SK-N-SH (cell line): ENCODE results near the gene MAP4K4. TPM values are rescaled to one million over a fixed set of nuclear protein-coding genes. Genes with fewer than 3 reads are reported as not detected.

Source experiments
- CTCF ChIA-PET: fragments of 300-600, 350-600 bp; formaldehyde crosslinking; extraction: SDS; loops from one replicate; lab custom pipeline; 2021; lab: Yijun Ruan, JAX
- POLR2A ChIA-PET: fragments of 350-600 bp; sonication (Branson Sonifier 250); formaldehyde crosslinking; extraction: SDS; loops from one replicate; lab custom pipeline; 2020; ENCODE audit warnings: antibody characterized with exemption, inconsistent platforms; lab: Yijun Ruan, JAX
- DNase-seq: peaks from one replicate; pipeline ENCODE4 v3.0.0; 2012
- H2AFZ ChIP-seq: fragments of 200-600 bp; sonication (generic); 2 replicates; pipeline ENCODE4 v1.8.1; 2016; ENCODE audit warnings: antibody characterized with exemption, mild to moderate bottlenecking, low read depth
- H3F3A ChIP-seq: fragments of 200-600 bp; sonication (generic); replicated peaks from 2 replicates; pipeline ENCODE3; 2016; ENCODE audit warnings: antibody characterized with exemption, mild to moderate bottlenecking; ENCODE audit not compliant: insufficient read depth
- H3K27ac ChIP-seq, 2 experiments: fragments of 200-500 bp in 1 of 2; fragments of 200-600 bp in 1 of 2; sonication (Bioruptor generic) in 1 of 2; sonication (generic), shearing (Covaris generic) in 1 of 2; 2 replicates each; pipeline versions ENCODE4 v1.5.1 to v1.6.1; 2014 to 2016; ENCODE audit warnings: low read depth in 2 of 2, inconsistent platforms in 1 of 2, low read length in 1 of 2, mild to moderate bottlenecking in 1 of 2, mixed read lengths in 1 of 2
- H3K27me3 ChIP-seq: fragments of 200-600 bp; sonication (generic), shearing (Covaris generic); 2 replicates; pipeline ENCODE4 v1.6.1; 2016; ENCODE audit warnings: mixed run types; ENCODE audit not compliant: insufficient read depth
- H3K36me3 ChIP-seq, 2 experiments: fragments of 200-500 bp in 1 of 2; fragments of 200-600 bp in 1 of 2; sonication (Bioruptor generic) in 1 of 2; sonication (generic) in 1 of 2; replicated peaks in 1 of 2; 2 replicates each; pipeline versions ENCODE3 to v1.5.1; 2014 to 2016; ENCODE audit warnings: low read length in 1 of 2, mild to moderate bottlenecking in 1 of 2; ENCODE audit not compliant: insufficient read depth in 2 of 2, control insufficient read depth in 1 of 2
- H3K4me1 ChIP-seq, 2 experiments: fragments of 200-500 bp in 1 of 2; fragments of 200-600 bp in 1 of 2; sonication (Bioruptor generic) in 1 of 2; sonication (generic), shearing (Covaris generic) in 1 of 2; 2 replicates each; pipeline versions ENCODE4 v1.5.1 to v1.6.1; 2014 to 2016; ENCODE audit warnings: low read depth in 1 of 2, low read length in 1 of 2, mixed run types in 1 of 2; ENCODE audit not compliant: insufficient read depth in 2 of 2, control insufficient read depth in 1 of 2
- H3K4me2 ChIP-seq: fragments of 200-600 bp; sonication (generic), shearing (Covaris generic); 2 replicates; pipeline ENCODE4 v1.6.1; 2017; ENCODE audit warnings: mixed run types
- H3K4me3 ChIP-seq, 2 experiments: fragments of 200-500 bp in 1 of 2; fragments of 200-600 bp in 1 of 2; sonication (Bioruptor generic) in 1 of 2; sonication (generic), shearing (Covaris generic) in 1 of 2; 2 replicates each; pipeline versions ENCODE4 v1.5.1 to v1.8.1; 2014 to 2016; ENCODE audit warnings: low read depth in 2 of 2, inconsistent platforms in 1 of 2, low read length in 1 of 2, mild to moderate bottlenecking in 1 of 2, mixed read lengths in 1 of 2, moderate library complexity in 1 of 2
- H3K79me2 ChIP-seq: fragments of 200-600 bp; sonication (generic); 2 replicates; pipeline ENCODE4 v1.8.1; 2017; ENCODE audit warnings: mild to moderate bottlenecking; ENCODE audit not compliant: insufficient read depth
- H3K9ac ChIP-seq: fragments of 200-600 bp; sonication (generic); 2 replicates; pipeline ENCODE4 v1.6.1; 2017; ENCODE audit warnings: mixed run types
- H3K9me2 ChIP-seq: fragments of 200-600 bp; sonication (generic); 2 replicates; pipeline ENCODE4 v1.6.1; 2017; ENCODE audit warnings: mixed run types
- H3K9me3 ChIP-seq: fragments of 200-600 bp; sonication (generic); 2 replicates; pipeline ENCODE4 v1.6.1; 2017; ENCODE audit warnings: mixed run types, mild to moderate bottlenecking, moderate library complexity
- H4K20me1 ChIP-seq: fragments of 200-600 bp; sonication (generic); 2 replicates; pipeline ENCODE4 v1.6.1; 2017; ENCODE audit warnings: mild to moderate bottlenecking, mixed run types; ENCODE audit not compliant: insufficient read depth
- CHD2 ChIP-seq: fragments of 150-350 bp; IDR thresholded peaks from 2 replicates; pipeline ENCODE4 v1.6.1; 2018; ENCODE audit warnings: low read length; ENCODE audit not compliant: partially characterized antibody
- EP300 ChIP-seq, 2 experiments: IDR thresholded peaks; 2 replicates each; pipeline versions ENCODE4 v1.4.0 to v1.6.1; 2012; ENCODE audit warnings: borderline replicate concordance in 1 of 2, low read depth in 1 of 2, low read length in 1 of 2
- GATA2 ChIP-seq: sonication (generic); formaldehyde crosslinking; IDR thresholded peaks from 2 replicates; pipeline ENCODE4 v1.5.0; 2020; ENCODE audit warnings: mild to moderate bottlenecking, missing genetic modification reagents
- MEF2A ChIP-seq: IDR thresholded peaks from 2 replicates; pipeline ENCODE4 v1.4.0; 2012; ENCODE audit warnings: low read depth, borderline replicate concordance
- MXI1 ChIP-seq: IDR thresholded peaks from 2 replicates; pipeline ENCODE4 v1.6.1; 2012; ENCODE audit warnings: mild to moderate bottlenecking, low read depth, low read length, improper control_type of control experiment
- NRF1 ChIP-seq: IDR thresholded peaks from 2 replicates; pipeline ENCODE4 v1.6.1; 2012; ENCODE audit warnings: low read depth, mild to moderate bottlenecking, low read length
- POLR2AphosphoS5 ChIP-seq: IDR thresholded peaks from 2 replicates; pipeline ENCODE4 v1.6.1; 2012; ENCODE audit warnings: low read depth, low read length
- RAD21 ChIP-seq: IDR thresholded peaks from 2 replicates; pipeline ENCODE4 v1.6.1; 2012; ENCODE audit warnings: mild to moderate bottlenecking, low read length
- RFX5 ChIP-seq: IDR thresholded peaks from 2 replicates; pipeline ENCODE4 v1.6.1; 2012; ENCODE audit warnings: mild to moderate bottlenecking, improper control_type of control experiment, low read length
- SIN3A ChIP-seq: IDR thresholded peaks from 2 replicates; pipeline ENCODE4 v1.6.1; 2012; ENCODE audit warnings: low read depth, mild to moderate bottlenecking, low read length, moderate library complexity, borderline replicate concordance
- TAF1 ChIP-seq: IDR thresholded peaks from 2 replicates; pipeline ENCODE4 v1.6.1; 2012; ENCODE audit warnings: low read depth, mild to moderate bottlenecking, low read length, moderate library complexity, borderline replicate concordance
- TCF12 ChIP-seq: IDR thresholded peaks from 2 replicates; pipeline ENCODE4 v1.4.0; 2012
- YY1 ChIP-seq: IDR thresholded peaks from 2 replicates; pipeline ENCODE4 v1.4.0; 2012; ENCODE audit warnings: low read depth, mild to moderate bottlenecking
- WGBS: methylation state at CpG from one replicate; pipeline ENCODE4 v1.1.6; 2017; ENCODE audit warnings: low lambda C conversion rate; 5-methylcytosine and 5-hydroxymethylcytosine counted together
- polyA plus RNA-seq, 3 experiments: library from polyadenylated mRNA; depleted of rRNA; stranded (reverse); fragments of >200 nt; gene quantifications; 2 replicates each; pipeline ENCODE4 v1.2.3, GENCODE V29; 2012
- TF ChIP-seq, protein P1 (sequence below): fragments of 200-600 bp; sonication (generic); IDR thresholded peaks from 2 replicates; pipeline ENCODE4 v1.6.1; 2017; ENCODE audit warnings: antibody characterized with exemption, mild to moderate bottlenecking, moderate library complexity
- TF ChIP-seq, protein P2 (sequence below): fragments of 150-350 bp; IDR thresholded peaks from 2 replicates; pipeline ENCODE4 v1.6.1; 2017; ENCODE audit warnings: antibody characterized with exemption, low read length, low read depth, borderline replicate concordance
- TF ChIP-seq, protein P3 (sequence below): IDR thresholded peaks from 2 replicates; pipeline ENCODE4 v1.4.0; 2012; ENCODE audit warnings: low read depth, borderline replicate concordance
- TF ChIP-seq, protein P4 (sequence below): IDR thresholded peaks from 2 replicates; pipeline ENCODE4 v1.4.0; 2012; ENCODE audit warnings: low read depth, borderline replicate concordance
- TF ChIP-seq, protein P5 (sequence below): IDR thresholded peaks from 2 replicates; pipeline ENCODE4; 2012

MAP4K4 gene
- polyA plus RNA-seq, 1 of the 3 experiments (the other 2 are of a cell fraction): 72.9 TPM

DNA sequence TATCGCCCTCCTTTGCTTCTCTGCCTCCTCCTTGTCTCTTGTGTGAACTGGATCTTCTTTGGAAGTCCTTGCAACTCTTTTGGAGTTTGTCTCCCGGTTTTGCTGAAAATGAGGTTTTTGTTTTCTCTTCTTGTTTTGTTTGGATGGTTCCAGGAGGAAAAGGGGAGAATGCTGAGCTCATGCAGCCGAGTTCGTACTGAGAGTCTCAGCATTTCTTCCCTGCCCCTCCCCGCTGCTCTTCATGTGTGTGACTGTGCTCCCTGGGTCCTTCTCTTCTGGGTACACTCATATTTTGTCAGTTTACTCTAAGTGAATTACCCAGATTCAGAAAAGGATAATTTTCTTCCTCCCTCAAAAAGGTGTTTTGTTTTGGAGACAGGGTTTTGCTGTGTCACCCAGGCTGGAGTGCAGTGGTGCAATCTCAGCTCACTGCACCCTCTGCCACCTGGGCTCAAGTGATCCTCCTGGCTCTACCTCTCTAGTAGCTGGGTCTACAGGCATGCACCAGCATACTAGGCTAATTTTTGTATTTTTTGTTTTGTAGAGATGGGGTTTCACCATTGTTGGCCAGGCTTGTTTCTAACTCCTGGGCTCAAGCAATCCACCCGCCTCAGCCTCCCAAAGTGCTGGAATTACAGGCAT lies 151.4 kb downstream of the MAP4K4 start:
- Histone ChIP-seq H3K27me3 (no peaks in the 10 kb centered on the region), H3K36me3 (peaks cover 65 to 80% of the 10 kb centered on the region in 2 experiments), H3K4me2 (no peak overlapping the region), H3K4me3 (no peak overlapping the region), H3F3A (peaks cover 18% of the 10 kb centered on the region)
- DNase-seq: no peak
- WGBS: 89% methylated on average over 6 of the region's 6 CpGs
- TF ChIP-seq EP300 (IDR thresholded peaks at IDR 0.05; ENCODE audit: borderline replicate concordance in 1 of 2, low read depth in 1 of 2, low read length in 1 of 2) (no peak), MEF2A (no peak), POLR2AphosphoS5 (no peak), TAF1 (no peak)
- TF ChIP-seq, protein P1, sequence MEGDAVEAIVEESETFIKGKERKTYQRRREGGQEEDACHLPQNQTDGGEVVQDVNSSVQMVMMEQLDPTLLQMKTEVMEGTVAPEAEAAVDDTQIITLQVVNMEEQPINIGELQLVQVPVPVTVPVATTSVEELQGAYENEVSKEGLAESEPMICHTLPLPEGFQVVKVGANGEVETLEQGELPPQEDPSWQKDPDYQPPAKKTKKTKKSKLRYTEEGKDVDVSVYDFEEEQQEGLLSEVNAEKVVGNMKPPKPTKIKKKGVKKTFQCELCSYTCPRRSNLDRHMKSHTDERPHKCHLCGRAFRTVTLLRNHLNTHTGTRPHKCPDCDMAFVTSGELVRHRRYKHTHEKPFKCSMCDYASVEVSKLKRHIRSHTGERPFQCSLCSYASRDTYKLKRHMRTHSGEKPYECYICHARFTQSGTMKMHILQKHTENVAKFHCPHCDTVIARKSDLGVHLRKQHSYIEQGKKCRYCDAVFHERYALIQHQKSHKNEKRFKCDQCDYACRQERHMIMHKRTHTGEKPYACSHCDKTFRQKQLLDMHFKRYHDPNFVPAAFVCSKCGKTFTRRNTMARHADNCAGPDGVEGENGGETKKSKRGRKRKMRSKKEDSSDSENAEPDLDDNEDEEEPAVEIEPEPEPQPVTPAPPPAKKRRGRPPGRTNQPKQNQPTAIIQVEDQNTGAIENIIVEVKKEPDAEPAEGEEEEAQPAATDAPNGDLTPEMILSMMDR: no peak
- TF ChIP-seq, all 33 proteins: peak for 0
- no peak overlapping the region for H2AFZ ChIP-seq
- no peaks in the 10 kb centered on the region for H3K9me2 ChIP-seq
- no peaks in the 10 kb centered on the region for H3K9me3 ChIP-seq
- CTCF ChIA-PET: interaction anchor here (0.7 to 4.1 kb wide), 2 partner anchors 17 to 35 kb away, joined by 3 to 20 read pairs; no protein-coding TSS in a partner anchor
- peaks cover 3% of the 10 kb centered on the region in 2 experiments; a peak in 1 of 4 replicates for H3K4me1 ChIP-seq
- no peak overlapping the region for H3K27ac ChIP-seq
- peaks cover 22% of the 10 kb centered on the region for H4K20me1 ChIP-seq
- H3K79me2 ChIP-seq: peaks cover 64% of the 10 kb centered on the region
- no peak overlapping the region for H3K9ac ChIP-seq
- POLR2A ChIA-PET: no interaction called here

DNA sequence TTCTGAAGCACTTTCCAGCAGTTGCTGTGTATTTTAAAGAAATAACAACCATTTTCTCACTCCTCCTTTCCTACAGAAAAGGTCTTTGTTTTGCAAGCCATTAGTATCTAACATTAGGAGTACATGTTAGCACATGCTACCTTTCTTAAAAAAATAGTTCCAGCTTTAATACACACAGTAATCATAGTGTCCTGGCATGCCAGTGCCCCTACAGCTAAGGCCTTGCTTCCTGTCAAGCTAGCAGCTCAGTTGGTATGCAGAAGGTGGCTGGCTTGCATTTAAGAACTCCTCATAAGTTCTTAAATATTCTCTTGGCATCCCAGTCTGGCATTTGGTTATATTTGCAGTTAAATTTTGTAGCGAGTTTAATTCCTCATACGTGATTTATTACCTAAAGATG lies 152.9 kb downstream of the MAP4K4 start:
- CTCF ChIA-PET: interaction anchor here (0.8 to 4.1 kb wide), 2 partner anchors 19 to 154 kb away, joined by 3 to 20 read pairs; no protein-coding TSS in a partner anchor
- 97% methylated on average over 2 of the region's 2 CpGs for WGBS

More for the DNA sequence above, 152.9 kb downstream of the MAP4K4 start:
- H3K9ac ChIP-seq: no peak overlapping the region
- H3K9me3 ChIP-seq: no peaks in the 10 kb centered on the region
- no peaks in the 10 kb centered on the region for H3K9me2 ChIP-seq
- TF ChIP-seq TAF1 (no peak), TCF12 (no peak), RFX5 (no peak), RAD21 (no peak), GATA2 (CRISPR knock-in tag) (no peak), MEF2A (no peak), POLR2AphosphoS5 (no peak), CHD2 (no peak), YY1 (no peak), MXI1 (no peak), NRF1 (no peak), SIN3A (no peak), EP300 (IDR thresholded peaks at IDR 0.05; ENCODE audit: borderline replicate concordance in 1 of 2, low read depth in 1 of 2, low read length in 1 of 2) (no peak)
- TF ChIP-seq, protein P2, sequence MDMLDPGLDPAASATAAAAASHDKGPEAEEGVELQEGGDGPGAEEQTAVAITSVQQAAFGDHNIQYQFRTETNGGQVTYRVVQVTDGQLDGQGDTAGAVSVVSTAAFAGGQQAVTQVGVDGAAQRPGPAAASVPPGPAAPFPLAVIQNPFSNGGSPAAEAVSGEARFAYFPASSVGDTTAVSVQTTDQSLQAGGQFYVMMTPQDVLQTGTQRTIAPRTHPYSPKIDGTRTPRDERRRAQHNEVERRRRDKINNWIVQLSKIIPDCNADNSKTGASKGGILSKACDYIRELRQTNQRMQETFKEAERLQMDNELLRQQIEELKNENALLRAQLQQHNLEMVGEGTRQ: no peak
- TF ChIP-seq, protein P3, sequence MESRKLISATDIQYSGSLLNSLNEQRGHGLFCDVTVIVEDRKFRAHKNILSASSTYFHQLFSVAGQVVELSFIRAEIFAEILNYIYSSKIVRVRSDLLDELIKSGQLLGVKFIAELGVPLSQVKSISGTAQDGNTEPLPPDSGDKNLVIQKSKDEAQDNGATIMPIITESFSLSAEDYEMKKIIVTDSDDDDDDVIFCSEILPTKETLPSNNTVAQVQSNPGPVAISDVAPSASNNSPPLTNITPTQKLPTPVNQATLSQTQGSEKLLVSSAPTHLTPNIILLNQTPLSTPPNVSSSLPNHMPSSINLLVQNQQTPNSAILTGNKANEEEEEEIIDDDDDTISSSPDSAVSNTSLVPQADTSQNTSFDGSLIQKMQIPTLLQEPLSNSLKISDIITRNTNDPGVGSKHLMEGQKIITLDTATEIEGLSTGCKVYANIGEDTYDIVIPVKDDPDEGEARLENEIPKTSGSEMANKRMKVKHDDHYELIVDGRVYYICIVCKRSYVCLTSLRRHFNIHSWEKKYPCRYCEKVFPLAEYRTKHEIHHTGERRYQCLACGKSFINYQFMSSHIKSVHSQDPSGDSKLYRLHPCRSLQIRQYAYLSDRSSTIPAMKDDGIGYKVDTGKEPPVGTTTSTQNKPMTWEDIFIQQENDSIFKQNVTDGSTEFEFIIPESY: no peak
- TF ChIP-seq, protein P4, sequence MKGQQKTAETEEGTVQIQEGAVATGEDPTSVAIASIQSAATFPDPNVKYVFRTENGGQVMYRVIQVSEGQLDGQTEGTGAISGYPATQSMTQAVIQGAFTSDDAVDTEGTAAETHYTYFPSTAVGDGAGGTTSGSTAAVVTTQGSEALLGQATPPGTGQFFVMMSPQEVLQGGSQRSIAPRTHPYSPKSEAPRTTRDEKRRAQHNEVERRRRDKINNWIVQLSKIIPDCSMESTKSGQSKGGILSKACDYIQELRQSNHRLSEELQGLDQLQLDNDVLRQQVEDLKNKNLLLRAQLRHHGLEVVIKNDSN: no peak
- TF ChIP-seq, protein P5, sequence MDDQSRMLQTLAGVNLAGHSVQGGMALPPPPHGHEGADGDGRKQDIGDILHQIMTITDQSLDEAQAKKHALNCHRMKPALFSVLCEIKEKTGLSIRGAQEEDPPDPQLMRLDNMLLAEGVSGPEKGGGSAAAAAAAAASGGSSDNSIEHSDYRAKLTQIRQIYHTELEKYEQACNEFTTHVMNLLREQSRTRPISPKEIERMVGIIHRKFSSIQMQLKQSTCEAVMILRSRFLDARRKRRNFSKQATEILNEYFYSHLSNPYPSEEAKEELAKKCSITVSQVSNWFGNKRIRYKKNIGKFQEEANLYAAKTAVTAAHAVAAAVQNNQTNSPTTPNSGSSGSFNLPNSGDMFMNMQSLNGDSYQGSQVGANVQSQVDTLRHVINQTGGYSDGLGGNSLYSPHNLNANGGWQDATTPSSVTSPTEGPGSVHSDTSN: no peak
- no peak overlapping the region for H3K4me2 ChIP-seq
- peak overlapping the region in 1 of 2 experiments; percentile 4; a peak in 1 of 4 replicates for H3K27ac ChIP-seq
- peaks cover 0 to 3% of the 10 kb centered on the region in 2 experiments; a peak in 1 of 4 replicates for H3K4me1 ChIP-seq
- POLR2A ChIA-PET: no interaction called here
- H3K4me3 ChIP-seq: no peak overlapping the region
- no peak overlapping the region for H2AFZ ChIP-seq
- DNase-seq: no peak
- no peaks in the 10 kb centered on the region for H3K27me3 ChIP-seq
- peaks cover 5% of the 10 kb centered on the region for H3F3A ChIP-seq
- peaks cover 10% of the 10 kb centered on the region for H4K20me1 ChIP-seq
- H3K36me3 ChIP-seq: peaks cover 64 to 80% of the 10 kb centered on the region in 2 experiments
- H3K79me2 ChIP-seq: peaks cover 80% of the 10 kb centered on the region
